H9 (cell line): ENCODE results near the gene CFH. TPM values are rescaled to one million over a fixed set of nuclear protein-coding genes. Genes with fewer than 3 reads are reported as not detected.

Experiments used
- DNase-seq: peaks from one replicate; pipeline ENCODE4 v3.0.0-alpha.2; 2017
- H2AFZ ChIP-seq: one replicate; pipeline ENCODE4 v1.6.1; 2013; ENCODE audit warnings: mild to moderate bottlenecking, low read length, control low read depth, moderate library complexity
- H2AK5ac ChIP-seq: 2 replicates; pipeline ENCODE4 v1.6.1; 2013; ENCODE audit warnings: low read length, control low read depth, mixed read lengths; ENCODE audit not compliant: insufficient read length
- H2BK120ac ChIP-seq: one replicate; pipeline ENCODE4 v1.6.1; 2013; ENCODE audit warnings: low read depth, mild to moderate bottlenecking, low read length, control low read depth, inconsistent platforms; ENCODE audit not compliant: poor library complexity, severe bottlenecking
- H2BK12ac ChIP-seq: 2 replicates; pipeline ENCODE4 v1.6.1; 2013; ENCODE audit warnings: low read length, control low read depth, mixed read lengths, low read depth; ENCODE audit not compliant: insufficient read length
- H2BK15ac ChIP-seq: 2 replicates; pipeline ENCODE4 v1.6.1; 2013; ENCODE audit warnings: low read depth, low read length, control low read depth
- H2BK20ac ChIP-seq: one replicate; pipeline ENCODE4 v1.6.1; 2013; ENCODE audit warnings: low read depth, mild to moderate bottlenecking, low read length, control low read depth, inconsistent platforms; ENCODE audit not compliant: poor library complexity, severe bottlenecking
- H2BK5ac ChIP-seq: 2 replicates; pipeline ENCODE4 v1.6.1; 2013; ENCODE audit warnings: low read length, control low read depth, mixed read lengths; ENCODE audit not compliant: insufficient read length
- H3K14ac ChIP-seq: 2 replicates; pipeline ENCODE4 v1.6.1; 2013; ENCODE audit warnings: low read length, control low read depth; ENCODE audit not compliant: insufficient read depth
- H3K18ac ChIP-seq: 2 replicates; pipeline ENCODE4 v1.6.1; 2013; ENCODE audit warnings: low read depth, mild to moderate bottlenecking, mixed read lengths, low read length, control low read depth; ENCODE audit not compliant: insufficient read length
- H3K23ac ChIP-seq: 2 replicates; pipeline ENCODE4 v1.6.1; 2013; ENCODE audit warnings: low read length, control low read depth, mixed read lengths, low read depth; ENCODE audit not compliant: insufficient read length
- H3K23me2 ChIP-seq: 2 replicates; pipeline ENCODE4 v1.6.1; 2013; ENCODE audit warnings: low read depth, mild to moderate bottlenecking, mixed read lengths, low read length, control low read depth; ENCODE audit not compliant: insufficient read length, poor library complexity, severe bottlenecking
- H3K27ac ChIP-seq: 2 replicates; pipeline ENCODE4 v1.5.1; 2013; ENCODE audit warnings: low read length, control low read depth, mixed read lengths, low read depth; ENCODE audit not compliant: insufficient read length
- H3K27me3 ChIP-seq: 2 replicates; pipeline ENCODE4 v1.6.1; 2013; ENCODE audit warnings: low read length, control low read depth, inconsistent platforms; ENCODE audit not compliant: insufficient read depth
- H3K4ac ChIP-seq: 2 replicates; pipeline ENCODE4 v1.6.1; 2013; ENCODE audit warnings: low read depth, mild to moderate bottlenecking, control low read depth, inconsistent platforms, low read length, moderate library complexity
- H3K4me1 ChIP-seq: 2 replicates; pipeline ENCODE4 v1.6.1; 2013; ENCODE audit warnings: low read length, control low read depth, inconsistent platforms; ENCODE audit not compliant: insufficient read depth
- H3K4me2 ChIP-seq: 2 replicates; pipeline ENCODE4 v1.6.1; 2013; ENCODE audit warnings: low read length, control low read depth, mixed read lengths; ENCODE audit not compliant: insufficient read length, insufficient read depth
- H3K56ac ChIP-seq: 2 replicates; pipeline ENCODE4 v1.6.1; 2013; ENCODE audit warnings: low read depth, mild to moderate bottlenecking, mixed read lengths, low read length, control low read depth; ENCODE audit not compliant: insufficient read length
- H3K79me1 ChIP-seq: 2 replicates; pipeline ENCODE4 v1.6.1; 2013; ENCODE audit warnings: low read depth, mild to moderate bottlenecking, moderate library complexity, low read length, control low read depth, inconsistent platforms; ENCODE audit not compliant: insufficient read depth, poor library complexity, severe bottlenecking
- H3K79me2 ChIP-seq: 2 replicates; pipeline ENCODE4 v1.6.1; 2013; ENCODE audit warnings: low read length, control low read depth, inconsistent platforms; ENCODE audit not compliant: insufficient read depth
- H3K9ac ChIP-seq: 2 replicates; pipeline ENCODE4 v1.6.1; 2013; ENCODE audit warnings: low read length, control low read depth, mixed read lengths; ENCODE audit not compliant: insufficient read length; ENCODE audit errors: extremely low read depth
- H3K9me3 ChIP-seq: one replicate; pipeline ENCODE4 v1.6.1; 2013; ENCODE audit warnings: low read depth, low read length, inconsistent platforms; ENCODE audit not compliant: control insufficient read depth
- H3T11ph ChIP-seq: one replicate; pipeline ENCODE4 v1.6.1; 2013; ENCODE audit warnings: mild to moderate bottlenecking, low read length, control low read depth, inconsistent platforms
- H4K20me1 ChIP-seq: one replicate; pipeline ENCODE4 v1.6.1; 2013; ENCODE audit not compliant: control insufficient read depth, insufficient read length, insufficient read depth
- H4K5ac ChIP-seq: 2 replicates; pipeline ENCODE4 v1.6.1; 2013; ENCODE audit warnings: low read depth, mild to moderate bottlenecking, mixed read lengths, low read length, control low read depth; ENCODE audit not compliant: insufficient read length
- H4K8ac ChIP-seq: replicated peaks from 2 replicates; pipeline ENCODE4 v1.6.1; 2013; ENCODE audit warnings: low read length, control low read depth, mixed read lengths, low read depth; ENCODE audit not compliant: insufficient read length
- H4K91ac ChIP-seq: 2 replicates; pipeline ENCODE4 v1.6.1; 2013; ENCODE audit warnings: low read depth, mild to moderate bottlenecking, moderate library complexity, mixed read lengths, low read length, control low read depth; ENCODE audit not compliant: insufficient read length
- H3K27ac Mint-ChIP-seq, 3 experiments: 2 replicates in 2 of 3; 3 replicates in 1 of 3; pipeline ENCODE4 v1.8.0; 2020 to 2021; ENCODE audit warnings: mixed read lengths in 3 of 3, mild to moderate bottlenecking in 1 of 3, moderate library complexity in 1 of 3
- H3K27me3 Mint-ChIP-seq: 2 replicates; pipeline ENCODE4 v1.8.0; 2021; ENCODE audit warnings: low read depth, mild to moderate bottlenecking, moderate library complexity, mixed read lengths
- H3K36me3 Mint-ChIP-seq, 3 experiments: 2 replicates in 2 of 3; 3 replicates in 1 of 3; pipeline ENCODE4 v1.8.0; 2020 to 2021; ENCODE audit warnings: low read depth in 3 of 3, mixed read lengths in 3 of 3; ENCODE audit not compliant: insufficient read depth in 1 of 3
- H3K4me1 Mint-ChIP-seq, 2 experiments: 2 replicates each; pipeline ENCODE4 v1.8.0; 2020; ENCODE audit warnings: mixed read lengths in 2 of 2
- H3K4me3 Mint-ChIP-seq, 2 experiments: 2 replicates in 1 of 2; 3 replicates in 1 of 2; pipeline ENCODE4 v1.8.0; 2020 to 2021; ENCODE audit warnings: mild to moderate bottlenecking in 2 of 2, mixed read lengths in 2 of 2, moderate library complexity in 1 of 2
- H3K9me3 Mint-ChIP-seq, 2 experiments: 2 replicates in 1 of 2; 3 replicates in 1 of 2; pipeline ENCODE4 v1.8.0; 2020; ENCODE audit warnings: mild to moderate bottlenecking in 2 of 2, mixed read lengths in 2 of 2, moderate library complexity in 1 of 2
- CTCF ChIP-seq: fragments of 200-600 bp; sonication (generic); conservative IDR thresholded peaks from 3 replicates; pipeline ENCODE4 v1.8.0; 2021; ENCODE audit warnings: antibody characterized with exemption, mild to moderate bottlenecking
- WGBS: extraction: QIAGEN DNeasy Blood & Tissue Kit; methylation state at CpG from one replicate; pipeline ENCODE4 v1.1.7; 2013; ENCODE audit warnings: missing lambda C conversion rate, low lambda C conversion rate, mixed read lengths; ENCODE audit not compliant: insufficient read length; ENCODE audit errors: extremely low coverage; 5-methylcytosine and 5-hydroxymethylcytosine counted together
- total RNA-seq: library from RNA; stranded (reverse); gene quantifications from 2 replicates; pipeline ENCODE4 v1.2.1, GENCODE V29; 2021

CFH gene
- total RNA-seq, 1 experiment from 2014 or later = not detected

DNA sequence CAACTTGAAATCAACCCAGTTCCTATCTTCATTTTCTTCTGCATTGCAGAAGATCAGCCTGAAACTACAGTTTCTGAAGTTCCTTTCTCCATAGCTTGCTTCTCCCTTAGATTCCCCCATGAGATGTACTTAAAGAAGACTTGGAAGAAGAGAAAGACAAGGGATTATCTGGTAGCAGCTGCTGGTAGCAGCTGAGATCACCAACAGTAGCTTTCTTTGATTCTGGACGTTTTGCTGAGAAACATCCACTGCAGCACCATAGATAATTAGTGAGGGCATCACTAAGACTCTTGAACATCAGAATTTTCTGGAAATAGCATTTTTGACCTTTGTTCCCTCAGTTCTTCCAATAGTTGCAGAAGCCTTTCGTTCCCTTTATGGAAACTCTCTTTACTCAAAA, 122.3 kb downstream of the CFH start:
- Histone ChIP-seq H3K23me2 (no peaks in the 10 kb centered on the region), H3K4me1 (no peaks in the 10 kb centered on the region), H3K4ac (no peak overlapping the region), H3K23ac (no peak overlapping the region), H3K9me3 (no peaks in the 10 kb centered on the region), H4K5ac (no peak overlapping the region), H2BK12ac (no peak overlapping the region), H2BK20ac (no peak overlapping the region), H2BK15ac (no peak overlapping the region), H4K8ac (no peak overlapping the region), H3K27ac (no peak overlapping the region), H2AFZ (no peak overlapping the region), H3K79me2 (no peaks in the 10 kb centered on the region), H3K56ac (no peak overlapping the region), H3T11ph (no peak overlapping the region), H4K91ac (no peak overlapping the region), H4K20me1 (no peaks in the 10 kb centered on the region), H3K4me2 (no peak overlapping the region), H3K9ac (no peak overlapping the region), H2BK5ac (no peak overlapping the region), H2BK120ac (no peak overlapping the region), H3K14ac (no peak overlapping the region), H3K27me3 (no peaks in the 10 kb centered on the region), H3K79me1 (no peaks in the 10 kb centered on the region), H3K18ac (no peak overlapping the region), H2AK5ac (no peak overlapping the region)
- Mint-ChIP-seq H3K4me1 (no peaks in the 10 kb centered on the region), H3K4me3 (no peak overlapping the region), H3K27me3 (no peaks in the 10 kb centered on the region), H3K27ac (no peak overlapping the region), H3K36me3 (no peaks in the 10 kb centered on the region), H3K9me3 (no peaks in the 10 kb centered on the region)
- WGBS = no CpG with 5 or more reads among the region's 2 CpGs
- TF ChIP-seq CTCF = no peak
- no peak for DNase-seq
